ENCODE data around the gene STK32C. TPM values are rescaled to one million over a fixed set of nuclear protein-coding genes. Genes with fewer than 3 reads are reported as not detected.

Gene STK32C
- total RNA-seq, 6 donors from 2014 or later = 4.8 to 18.3 (median 15.6) TPM

DNA sequence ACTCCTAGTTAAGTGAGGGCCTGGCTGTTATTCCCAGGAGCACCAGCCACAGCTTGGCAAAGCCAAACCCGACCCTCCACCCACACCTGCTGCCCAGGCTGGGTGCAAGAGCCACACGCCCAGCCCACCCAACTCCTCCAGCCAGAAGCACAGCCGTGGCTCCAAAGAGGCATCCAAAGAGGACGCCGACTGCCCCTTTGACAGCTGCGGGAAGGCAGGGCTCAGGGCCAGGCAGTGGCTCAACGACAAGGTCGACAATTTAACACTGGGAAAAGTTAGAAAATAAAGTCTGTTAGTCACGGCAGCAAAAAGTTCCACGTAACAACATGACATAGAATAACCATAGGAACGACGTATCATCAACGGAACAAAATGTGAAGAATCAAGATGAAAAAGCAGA lies 66.7 kb downstream of the STK32C start:
- no peak overlapping the region for H3K27ac ChIP-seq
- DNase-seq (peak in 1 of 2 donors; percentile 15), ATAC-seq (ENCODE audit: low FRiP score in 2 of 2) (no peak)
- no peaks in the 10 kb centered on the region for H3K27me3 ChIP-seq
- H3K9me3 ChIP-seq = no peaks in the 10 kb centered on the region
- TF ChIP-seq, protein P1, sequence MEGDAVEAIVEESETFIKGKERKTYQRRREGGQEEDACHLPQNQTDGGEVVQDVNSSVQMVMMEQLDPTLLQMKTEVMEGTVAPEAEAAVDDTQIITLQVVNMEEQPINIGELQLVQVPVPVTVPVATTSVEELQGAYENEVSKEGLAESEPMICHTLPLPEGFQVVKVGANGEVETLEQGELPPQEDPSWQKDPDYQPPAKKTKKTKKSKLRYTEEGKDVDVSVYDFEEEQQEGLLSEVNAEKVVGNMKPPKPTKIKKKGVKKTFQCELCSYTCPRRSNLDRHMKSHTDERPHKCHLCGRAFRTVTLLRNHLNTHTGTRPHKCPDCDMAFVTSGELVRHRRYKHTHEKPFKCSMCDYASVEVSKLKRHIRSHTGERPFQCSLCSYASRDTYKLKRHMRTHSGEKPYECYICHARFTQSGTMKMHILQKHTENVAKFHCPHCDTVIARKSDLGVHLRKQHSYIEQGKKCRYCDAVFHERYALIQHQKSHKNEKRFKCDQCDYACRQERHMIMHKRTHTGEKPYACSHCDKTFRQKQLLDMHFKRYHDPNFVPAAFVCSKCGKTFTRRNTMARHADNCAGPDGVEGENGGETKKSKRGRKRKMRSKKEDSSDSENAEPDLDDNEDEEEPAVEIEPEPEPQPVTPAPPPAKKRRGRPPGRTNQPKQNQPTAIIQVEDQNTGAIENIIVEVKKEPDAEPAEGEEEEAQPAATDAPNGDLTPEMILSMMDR (IDR thresholded peaks at IDR 0.05) = no peak
- TF ChIP-seq POLR2AphosphoS5 (IDR thresholded peaks at IDR 0.05) (no peak), EP300 (IDR thresholded peaks at IDR 0.05) (no peak), POLR2A (IDR thresholded peaks at IDR 0.05) (no peak)
- H3K4me1 ChIP-seq = no peaks in the 10 kb centered on the region
- WGBS, 2 donors = 89 to 94% methylated on average over 13 of the region's 13 CpGs
- H3K36me3 ChIP-seq = no peaks in the 10 kb centered on the region
- no peak overlapping the region for H3K4me3 ChIP-seq

DNA sequence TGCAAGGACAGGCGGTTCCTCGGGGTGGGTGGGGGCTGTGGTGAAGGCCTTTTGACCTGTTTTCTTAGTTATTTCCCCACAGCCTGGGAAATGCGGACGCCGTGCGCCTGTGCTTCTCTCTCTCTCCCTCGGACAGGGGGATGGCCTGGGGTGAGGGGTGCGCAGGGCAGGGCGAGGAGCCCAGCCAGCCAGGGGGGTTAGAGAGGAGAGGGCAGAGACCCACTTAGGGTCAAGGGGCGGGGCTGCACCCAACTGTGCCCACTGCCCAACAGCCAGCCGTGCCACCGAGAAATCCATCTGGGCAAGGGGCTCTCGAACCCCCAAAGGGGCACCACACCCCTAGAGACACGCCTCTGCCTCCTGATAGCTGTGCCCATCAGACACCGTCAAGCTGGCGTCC lies 67.2 kb downstream of the STK32C start:
- Histone ChIP-seq H3K9me3 (no peaks in the 10 kb centered on the region), H3K4me1 (no peaks in the 10 kb centered on the region), H3K27ac (no peak overlapping the region), H3K36me3 (no peaks in the 10 kb centered on the region), H3K27me3 (no peaks in the 10 kb centered on the region), H3K4me3 (no peak overlapping the region)
- WGBS, 2 donors = 88 to 96% methylated on average over 13 to 16 of the region's 16 CpGs
- TF ChIP-seq POLR2A (IDR thresholded peaks at IDR 0.05) (no peak), POLR2AphosphoS5 (IDR thresholded peaks at IDR 0.05) (no peak), EP300 (IDR thresholded peaks at IDR 0.05) (no peak)
- TF ChIP-seq, protein P1 (IDR thresholded peaks at IDR 0.05) = no peak
- DNase-seq = peak in 1 of 2 donors; percentile 53
- ATAC-seq (ENCODE audit: low FRiP score in 2 of 2) = no peak

DNA sequence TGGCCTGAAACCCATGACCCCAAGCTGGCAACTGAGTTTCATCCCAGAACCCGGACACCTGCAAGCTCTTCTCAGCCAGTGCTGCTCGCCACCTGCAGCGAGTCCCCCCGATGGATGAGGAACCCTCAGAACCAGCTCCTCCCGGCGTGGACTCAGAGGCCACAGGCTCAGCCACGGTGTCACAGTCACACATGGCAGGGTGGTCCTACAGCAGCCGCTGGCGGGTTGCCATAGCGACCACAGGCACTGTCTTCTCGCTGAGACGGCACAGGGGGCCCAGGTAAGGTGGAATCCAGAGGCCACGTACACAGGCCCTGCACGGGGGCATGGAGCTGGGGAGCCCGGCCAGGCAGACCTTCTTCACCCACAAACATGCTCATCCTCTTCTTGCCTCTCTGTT lies 67.6 kb downstream of the STK32C start:
- WGBS, 2 donors = 88 to 93% methylated on average over 3 to 15 of the region's 15 CpGs
- Histone ChIP-seq H3K27me3 (no peaks in the 10 kb centered on the region), H3K9me3 (no peaks in the 10 kb centered on the region), H3K36me3 (no peaks in the 10 kb centered on the region), H3K4me1 (no peaks in the 10 kb centered on the region), H3K4me3 (no peak overlapping the region), H3K27ac (no peak overlapping the region)
- TF ChIP-seq POLR2AphosphoS5 (IDR thresholded peaks at IDR 0.05) (no peak), EP300 (IDR thresholded peaks at IDR 0.05) (no peak), POLR2A (IDR thresholded peaks at IDR 0.05) (no peak)
- TF ChIP-seq, protein P1 (IDR thresholded peaks at IDR 0.05) = no peak
- DNase-seq (peak in 1 of 2 donors; percentile 73), ATAC-seq (ENCODE audit: low FRiP score in 2 of 2) (no peak)

- peak in 1 of 2 donors; percentile 69 for DNase-seq
- TF ChIP-seq EP300 (IDR thresholded peaks at IDR 0.05) (no peak), POLR2AphosphoS5 (IDR thresholded peaks at IDR 0.05) (no peak), POLR2A (IDR thresholded peaks at IDR 0.05) (no peak)
- TF ChIP-seq, protein P1 (IDR thresholded peaks at IDR 0.05) = no peak
- 88 to 100% methylated on average over 7 to 27 of the region's 29 CpGs for WGBS, 2 donors
- Histone ChIP-seq H3K9me3 (no peaks in the 10 kb centered on the region), H3K4me3 (no peak overlapping the region), H3K27ac (no peak overlapping the region), H3K27me3 (no peaks in the 10 kb centered on the region), H3K4me1 (no peaks in the 10 kb centered on the region), H3K36me3 (no peaks in the 10 kb centered on the region)
- no peak for ATAC-seq (ENCODE audit: low FRiP score in 2 of 2)
Observed at GRCh38 chr10:132239126-132240031, 68.4 kb downstream of the STK32C start.

Data from upper lobe of left lung (tissue), 6 donors.